ENCODE results near the gene BCL11A.
A peak's percentile ranks its signal among the peaks of the same experiment; 100 is the strongest.

DNA sequence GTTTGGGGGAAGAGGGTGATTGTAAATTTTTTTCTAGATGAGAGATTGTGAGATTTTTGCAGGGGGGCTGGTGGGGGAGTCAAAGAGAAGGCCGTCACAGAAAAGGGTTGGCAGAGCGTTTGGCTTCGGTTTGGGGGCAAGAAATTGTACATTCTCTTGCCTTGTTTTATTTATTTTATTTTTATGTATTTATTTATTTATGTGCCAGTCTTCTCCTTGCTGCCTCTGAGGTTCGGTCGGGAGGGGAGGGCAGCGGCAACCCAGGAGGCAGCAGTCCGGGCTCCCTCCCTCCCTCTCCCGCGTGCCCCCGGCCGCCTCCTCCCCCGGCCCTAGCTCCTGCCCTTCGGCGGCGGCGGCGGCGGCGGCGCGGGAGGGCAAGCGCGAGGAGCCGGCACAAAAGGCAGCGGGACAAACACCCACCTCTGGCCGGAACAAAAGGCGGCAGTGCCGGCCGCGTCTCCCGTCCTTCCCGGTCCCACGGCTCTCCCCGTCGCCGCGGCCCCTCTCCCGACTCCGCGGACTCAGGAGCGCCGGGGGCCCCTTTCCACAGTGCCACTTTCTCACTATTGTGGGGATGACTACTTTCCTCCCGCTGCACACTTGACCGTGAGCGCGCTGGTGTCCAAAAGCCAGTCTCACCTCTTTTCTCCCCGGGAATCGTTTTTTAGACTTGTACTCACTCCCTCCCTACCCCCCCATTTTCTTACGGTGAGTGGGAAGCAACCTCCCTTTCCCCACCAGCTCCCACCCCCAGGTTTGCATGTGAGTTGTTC, 1.2 kb downstream of the BCL11A start:
- TF ChIP-seq POLR2AphosphoS5 (IDR thresholded peaks at IDR 0.05; ENCODE audit: borderline replicate concordance, low read depth, low read length) (no peak), EZH2 (IDR thresholded peaks at IDR 0.05) (peak; percentile 67), FOXP2 (optimal IDR thresholded peaks at IDR 0.05; ENCODE audit: control extremely low read depth, extremely low read length, insufficient read depth) (no peak)

All from SK-N-MC (cell line).